ENCODE results near the gene CRABP1.

DNA sequence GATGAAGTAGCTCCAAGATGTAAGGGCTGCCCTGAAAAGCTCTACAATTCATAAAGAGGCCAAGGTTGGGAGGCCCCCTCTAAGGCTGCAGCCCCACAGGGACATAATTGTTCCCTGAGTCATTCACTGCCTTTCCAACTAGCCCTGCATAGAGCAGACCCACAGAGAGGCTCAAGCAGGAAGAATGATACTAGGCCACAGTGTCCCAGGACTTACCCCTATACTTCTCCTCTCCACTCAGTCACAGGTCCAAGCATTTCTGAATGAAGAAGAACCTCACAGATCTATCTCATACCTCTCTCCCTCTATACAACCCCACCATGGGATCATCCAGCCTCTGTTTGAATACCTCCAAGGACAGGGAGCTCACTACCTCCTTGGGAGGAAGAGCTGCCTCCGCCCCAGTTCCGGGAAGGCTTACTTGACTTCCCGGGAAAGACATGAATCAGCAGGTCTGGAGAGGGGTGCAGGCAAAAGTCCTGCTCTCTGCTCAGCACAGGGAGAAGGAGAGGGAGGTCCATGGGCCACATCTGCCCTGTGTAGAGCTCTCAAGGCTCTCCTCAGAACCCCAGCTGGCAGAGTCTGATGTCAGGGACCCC lies 33.9 kb upstream of the CRABP1 start:
- TF ChIP-seq EZH2 (IDR thresholded peaks at IDR 0.05; ENCODE audit: insufficient read depth, poor library complexity, severe bottlenecking) (no peak), EZH2phosphoT487 (IDR thresholded peaks at IDR 0.05; ENCODE audit: insufficient read depth, low read depth) (no peak)

Data from GM23248 (cell line).